Measurements from ENCODE around the gene PEMT. TPM values are rescaled to one million over a fixed set of nuclear protein-coding genes. Genes with fewer than 3 reads are reported as not detected.
A peak's percentile ranks its signal among the peaks of the same experiment; 100 is the strongest.

The PEMT gene
- total and polyA plus RNA-seq, 2 donors (not counting 1 experiment from before 2014, with no cell fraction given) = 18.0 to 18.6 TPM

DNA sequence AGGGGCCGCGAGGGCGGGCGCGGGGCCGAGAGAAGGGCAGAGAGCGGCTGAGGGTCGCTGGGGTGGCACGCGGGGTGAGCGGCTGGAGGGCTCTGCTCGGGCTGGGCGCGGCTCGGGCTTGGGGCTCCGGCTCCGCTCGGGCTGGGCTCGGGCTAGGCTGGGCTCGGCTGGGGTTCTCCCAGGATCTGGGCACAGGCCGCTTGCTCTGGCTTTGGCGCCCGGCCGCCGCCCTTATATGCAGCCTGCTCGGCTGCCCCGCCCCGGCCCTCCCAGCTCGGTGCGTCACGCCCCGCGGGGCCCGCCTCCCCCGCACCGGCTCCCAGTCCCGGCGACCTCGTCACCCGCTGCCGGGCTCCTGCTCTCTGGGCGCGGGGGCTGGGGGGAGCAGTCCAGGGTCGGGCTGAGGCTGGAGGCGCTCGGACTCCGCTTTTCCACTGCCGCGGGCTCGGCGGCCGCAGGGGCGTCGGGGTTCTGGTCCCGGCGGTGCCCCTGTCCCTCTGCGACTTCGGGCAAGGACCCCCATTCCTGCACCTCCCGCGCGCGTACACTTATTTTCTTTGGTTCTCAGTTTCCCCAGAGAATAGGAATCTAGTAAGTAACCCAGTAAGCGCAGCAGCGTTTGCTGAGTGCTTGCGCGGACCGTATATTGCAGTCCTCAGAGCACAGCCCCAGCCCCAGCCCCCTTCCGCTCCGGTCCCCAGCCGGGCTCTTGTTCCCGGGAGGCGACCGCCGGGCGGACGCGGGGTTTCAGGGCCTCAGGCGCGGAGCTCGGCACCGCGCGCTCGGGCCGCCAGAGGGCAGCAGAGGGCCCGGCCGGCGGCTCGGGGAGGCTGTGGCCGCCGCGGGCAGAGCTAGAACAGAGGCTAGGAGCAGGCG lies 95.1 kb downstream of the PEMT start, which contains the start of gene RASD1:
TSS of gene RASD1 (minus strand) at position 207 of the 876 bp plus-strand sequence. CDS start 214 bp downstream, outside the sequence.
- peak; percentile 76 to 82 for DNase-seq (ENCODE audit: low read depth in 2 of 2)

DNA sequence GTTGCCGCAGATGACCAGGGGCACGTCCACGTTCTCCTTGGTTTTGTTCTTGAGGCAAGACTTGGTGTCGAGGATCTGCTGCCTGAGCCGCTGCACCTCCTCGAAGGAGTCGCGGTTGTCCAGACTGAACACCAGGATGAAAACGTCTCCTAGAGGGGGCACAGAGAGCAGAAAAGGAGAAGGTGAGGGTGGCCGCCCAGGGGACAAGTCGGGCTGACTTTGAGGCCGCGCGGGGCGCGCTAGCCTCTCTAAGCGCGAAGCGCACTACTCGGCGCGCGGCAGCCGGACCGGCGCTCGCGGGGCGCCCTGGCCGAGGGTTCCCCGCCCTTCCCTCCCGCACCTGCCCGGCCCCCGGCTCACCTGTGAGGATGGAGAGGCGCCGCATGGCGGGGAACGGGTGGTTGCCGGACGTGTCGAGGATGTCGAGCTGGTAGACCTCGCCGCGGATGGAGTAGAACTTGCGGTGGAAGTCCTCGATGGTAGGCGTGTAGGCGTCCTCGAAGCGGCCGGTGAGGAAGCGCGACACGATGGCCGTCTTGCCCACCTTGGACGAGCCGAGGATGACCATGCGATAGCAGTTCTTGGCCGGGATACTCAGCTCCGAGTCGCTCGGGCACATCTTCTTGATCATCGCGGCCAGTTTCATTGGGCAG lies 95.8 kb downstream of the PEMT start:
- Histone ChIP-seq H3K4me2 (ENCODE audit: extremely low read depth, insufficient read depth, low read length) (peak overlapping the region; percentile 86), H3K27ac (ENCODE audit: insufficient read depth, low read length) (no peak overlapping the region), H2AFZ (ENCODE audit: low read length) (peak overlapping the region; percentile 60), H3K36me3 (ENCODE audit: control insufficient read depth, insufficient read depth, low read length) (peaks cover 2% of the 10 kb centered on the region), H3K4me3 (replicated peaks in 1 of 4; ENCODE audit: control extremely low read depth in 1 of 4, insufficient read depth in 1 of 4, low read depth in 3 of 4, low read length in 4 of 4) (peak overlapping the region; percentile 40 to 67 (median 42)), H4K20me1 (ENCODE audit: control insufficient read depth, extremely low read depth, insufficient read depth, low read length) (no peaks in the 10 kb centered on the region), H3K9ac (ENCODE audit: insufficient read depth, low read length) (peak overlapping the region; percentile 21), H3K9me3 (ENCODE audit: control insufficient read depth, insufficient read depth, low read depth, low read length) (no peaks in the 10 kb centered on the region), H3K27me3 (ENCODE audit: control insufficient read depth, insufficient read depth, low read length) (no peaks in the 10 kb centered on the region), H3K79me2 (ENCODE audit: control insufficient read depth, insufficient read depth, low read length) (no peaks in the 10 kb centered on the region), H3K4me1 (ENCODE audit: control insufficient read depth, extremely low read depth, insufficient read depth, low read length) (peaks cover 5% of the 10 kb centered on the region)
- DNase-seq (ENCODE audit: low read depth in 2 of 2) = peak; percentile 27 to 36
- TF ChIP-seq, protein P1, sequence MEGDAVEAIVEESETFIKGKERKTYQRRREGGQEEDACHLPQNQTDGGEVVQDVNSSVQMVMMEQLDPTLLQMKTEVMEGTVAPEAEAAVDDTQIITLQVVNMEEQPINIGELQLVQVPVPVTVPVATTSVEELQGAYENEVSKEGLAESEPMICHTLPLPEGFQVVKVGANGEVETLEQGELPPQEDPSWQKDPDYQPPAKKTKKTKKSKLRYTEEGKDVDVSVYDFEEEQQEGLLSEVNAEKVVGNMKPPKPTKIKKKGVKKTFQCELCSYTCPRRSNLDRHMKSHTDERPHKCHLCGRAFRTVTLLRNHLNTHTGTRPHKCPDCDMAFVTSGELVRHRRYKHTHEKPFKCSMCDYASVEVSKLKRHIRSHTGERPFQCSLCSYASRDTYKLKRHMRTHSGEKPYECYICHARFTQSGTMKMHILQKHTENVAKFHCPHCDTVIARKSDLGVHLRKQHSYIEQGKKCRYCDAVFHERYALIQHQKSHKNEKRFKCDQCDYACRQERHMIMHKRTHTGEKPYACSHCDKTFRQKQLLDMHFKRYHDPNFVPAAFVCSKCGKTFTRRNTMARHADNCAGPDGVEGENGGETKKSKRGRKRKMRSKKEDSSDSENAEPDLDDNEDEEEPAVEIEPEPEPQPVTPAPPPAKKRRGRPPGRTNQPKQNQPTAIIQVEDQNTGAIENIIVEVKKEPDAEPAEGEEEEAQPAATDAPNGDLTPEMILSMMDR (conservative IDR thresholded peaks at IDR 0.05 in 1 of 2, IDR thresholded peaks at IDR 0.05 in 1 of 2; ENCODE audit: low read depth in 1 of 2, low read length in 2 of 2) = no peak
- TF ChIP-seq EZH2 (IDR thresholded peaks at IDR 0.05; ENCODE audit: low read length, missing control alignments) = no peak

More for the DNA sequence above, 95.1 kb downstream of the PEMT start, which contains the start of gene RASD1:
- no peaks in the 10 kb centered on the region for H4K20me1 ChIP-seq (ENCODE audit: control insufficient read depth, extremely low read depth, insufficient read depth, low read length)
- H3K4me3 ChIP-seq (replicated peaks in 1 of 4; ENCODE audit: control extremely low read depth in 1 of 4, insufficient read depth in 1 of 4, low read depth in 3 of 4, low read length in 4 of 4) = peak within 1 kb of the TSS; percentile 54 to 69 (median 66)
- peak within 1 kb of the TSS; percentile 86 for H3K4me2 ChIP-seq (ENCODE audit: extremely low read depth, insufficient read depth, low read length)
- peaks cover 3% of the 10 kb centered on the region for H3K27me3 ChIP-seq (ENCODE audit: control insufficient read depth, insufficient read depth, low read length)
- peak within 1 kb of the TSS; percentile 64 for H3K27ac ChIP-seq (ENCODE audit: insufficient read depth, low read length)
- peaks cover 5% of the 10 kb centered on the region for H3K4me1 ChIP-seq (ENCODE audit: control insufficient read depth, extremely low read depth, insufficient read depth, low read length)
- TF ChIP-seq, protein P1 (conservative IDR thresholded peaks at IDR 0.05 in 1 of 2, IDR thresholded peaks at IDR 0.05 in 1 of 2; ENCODE audit: low read depth in 1 of 2, low read length in 2 of 2) = peak; percentile 39 to 71
- no peak for TF ChIP-seq EZH2 (IDR thresholded peaks at IDR 0.05; ENCODE audit: low read length, missing control alignments)
- H3K9ac ChIP-seq (ENCODE audit: insufficient read depth, low read length) = peak within 1 kb of the TSS; percentile 52
- H3K9me3 ChIP-seq (ENCODE audit: control insufficient read depth, insufficient read depth, low read depth, low read length) = no peaks in the 10 kb centered on the region
- peak within 1 kb of the TSS; percentile 60 for H2AFZ ChIP-seq (ENCODE audit: low read length)
- H3K36me3 ChIP-seq (ENCODE audit: control insufficient read depth, insufficient read depth, low read length) = peaks cover 2% of the 10 kb centered on the region
- H3K79me2 ChIP-seq (ENCODE audit: control insufficient read depth, insufficient read depth, low read length) = no peaks in the 10 kb centered on the region

Measured in fibroblast of lung (primary cell).